ENCODE results near the gene SMIM7.
"Not testable (repeated sequence)": the region's sequence is repeated elsewhere in the genome, so short reads cannot be mapped to it uniquely, and the experiment has no call there.

Gene SMIM7

DNA sequence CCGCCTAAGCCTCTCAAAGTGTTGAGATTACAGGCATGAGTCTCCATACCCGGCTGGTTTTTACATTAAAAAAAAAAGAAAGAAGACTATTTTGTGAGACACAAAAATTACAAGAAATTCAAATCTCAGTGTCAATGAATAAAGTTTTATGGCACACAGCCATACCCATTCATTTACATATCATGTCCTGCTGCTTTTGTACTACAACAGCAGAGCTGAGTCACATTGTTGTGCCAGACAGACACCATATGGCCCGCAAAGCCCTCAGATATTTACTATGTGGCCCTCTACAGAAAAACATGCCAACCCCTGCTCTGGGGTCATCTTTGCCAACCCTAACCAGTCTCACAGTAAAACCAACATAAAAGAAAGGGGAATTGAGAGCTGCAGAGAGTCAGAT lies 5.3 kb downstream of the SMIM7 start:
- DNase-seq (ENCODE audit: low read depth in 2 of 2) = no peak

DNA sequence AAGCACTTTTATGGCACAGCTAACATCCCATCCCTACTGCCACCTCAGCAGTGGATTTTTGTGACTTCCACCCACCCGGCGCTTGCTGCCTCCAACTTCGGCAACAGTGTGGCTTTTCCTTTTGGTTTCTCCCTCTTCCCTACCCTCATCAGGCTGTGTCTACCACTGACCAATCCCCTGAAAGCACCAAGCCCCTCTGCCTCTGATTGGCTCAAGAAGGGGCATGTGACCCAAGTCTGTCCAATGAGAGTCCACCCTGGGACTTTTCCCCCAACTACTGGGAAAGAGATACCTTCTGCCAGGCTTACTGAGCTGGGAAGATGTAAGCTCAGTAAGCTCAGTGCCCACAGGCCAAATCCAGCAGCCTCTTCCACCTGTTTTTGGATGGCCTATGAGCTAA lies 5.8 kb downstream of the SMIM7 start:
- DNase-seq (ENCODE audit: low read depth in 2 of 2) = no peak

DNA sequence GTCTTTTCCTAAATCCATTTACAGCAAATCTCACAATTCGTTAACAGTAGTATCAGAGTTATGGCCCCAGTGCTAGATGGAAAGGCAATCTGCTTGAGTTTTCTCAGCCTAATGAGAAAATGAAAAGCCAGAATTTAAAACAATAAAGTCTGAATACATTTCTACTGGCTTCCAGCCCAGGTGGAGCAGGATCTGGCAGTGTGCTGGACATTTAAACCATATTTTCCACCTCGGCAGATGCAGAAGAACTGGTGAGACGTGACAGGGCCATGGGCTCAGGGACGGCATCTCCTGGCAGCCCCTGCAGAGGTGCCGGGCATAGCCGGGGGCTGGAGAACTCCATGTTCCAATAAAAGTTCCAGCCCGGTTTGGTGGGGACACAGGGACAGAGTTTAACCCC lies 7.1 kb downstream of the SMIM7 start:
- no peak for DNase-seq (ENCODE audit: low read depth in 2 of 2)

DNA sequence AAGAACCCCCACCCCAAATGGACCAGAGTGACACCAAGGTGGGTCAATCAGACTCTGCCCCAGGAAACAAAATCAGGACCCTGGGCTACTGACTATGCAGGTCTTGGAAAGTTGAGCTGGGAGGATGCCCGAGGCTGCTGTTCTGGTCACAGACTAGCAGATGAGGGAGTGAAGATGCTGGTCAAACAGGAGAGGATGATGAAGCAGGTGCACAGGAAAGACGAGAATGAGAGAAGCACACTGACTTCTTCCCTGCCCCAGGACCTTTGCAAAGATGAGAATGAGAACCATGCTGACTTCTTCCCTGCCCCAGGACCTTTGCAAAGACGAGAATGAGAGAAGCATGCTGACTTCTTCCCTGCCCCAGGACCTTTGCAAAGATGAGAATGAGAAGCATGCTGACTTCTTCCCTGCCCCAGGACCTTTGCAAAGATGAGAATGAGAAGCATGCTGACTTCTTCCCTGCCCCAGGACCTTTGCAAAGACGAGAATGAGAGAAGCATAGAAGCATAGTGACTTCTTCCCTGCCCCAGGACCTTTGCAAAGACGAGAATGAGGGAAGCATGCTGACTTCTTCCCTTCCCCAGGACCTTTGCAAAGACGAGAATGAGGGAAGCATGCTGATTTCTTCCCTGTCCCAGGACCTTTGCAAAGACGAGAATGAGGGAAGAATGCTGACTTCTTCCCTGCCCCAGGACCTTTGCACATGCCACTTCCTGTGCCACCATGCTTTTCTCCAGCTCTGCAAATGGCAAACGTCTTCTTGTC lies 8.3 kb downstream of the SMIM7 start:
- not testable (repeated sequence) for DNase-seq (ENCODE audit: low read depth in 2 of 2)

DNA sequence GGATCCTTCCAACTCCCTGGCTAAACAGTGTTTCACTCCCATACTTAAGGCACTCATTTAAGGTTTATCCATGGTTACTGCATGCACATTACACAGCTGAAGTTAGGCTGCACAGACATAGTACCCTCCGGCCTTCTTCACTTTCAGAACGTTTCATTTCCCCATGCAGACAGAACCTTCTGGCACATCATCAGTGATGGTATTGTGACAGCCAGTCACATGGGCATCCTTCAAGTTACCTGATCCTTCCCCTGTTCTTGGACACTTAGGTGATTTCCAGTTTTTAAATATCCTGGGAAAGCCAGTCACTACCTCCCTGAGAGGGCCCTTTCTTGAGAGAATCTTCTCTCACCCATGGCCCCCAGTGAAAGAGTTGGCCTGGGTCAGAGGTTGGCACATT lies 9.1 kb downstream of the SMIM7 start:
- DNase-seq (ENCODE audit: low read depth in 2 of 2) = no peak

DNA sequence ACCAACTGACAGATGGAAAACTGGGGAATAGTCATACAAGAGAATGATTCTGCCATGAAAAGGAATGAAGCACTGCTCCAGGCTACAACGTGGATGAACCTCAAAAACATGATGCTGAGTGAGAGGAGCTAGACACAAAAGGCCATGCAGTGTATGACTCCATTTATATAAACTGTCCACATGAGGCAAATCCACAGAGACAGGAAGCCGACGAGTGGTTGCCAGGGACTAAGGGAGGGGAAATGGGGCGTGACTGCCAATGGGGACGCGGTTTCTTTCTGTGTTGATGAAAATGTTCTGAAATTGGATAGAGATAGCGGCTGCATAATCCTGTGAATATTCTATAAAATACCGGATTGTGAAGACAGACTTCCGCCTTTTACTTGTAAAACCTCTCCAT lies 10.2 kb downstream of the SMIM7 start:
- DNase-seq (ENCODE audit: low read depth in 2 of 2) = no peak

DNA sequence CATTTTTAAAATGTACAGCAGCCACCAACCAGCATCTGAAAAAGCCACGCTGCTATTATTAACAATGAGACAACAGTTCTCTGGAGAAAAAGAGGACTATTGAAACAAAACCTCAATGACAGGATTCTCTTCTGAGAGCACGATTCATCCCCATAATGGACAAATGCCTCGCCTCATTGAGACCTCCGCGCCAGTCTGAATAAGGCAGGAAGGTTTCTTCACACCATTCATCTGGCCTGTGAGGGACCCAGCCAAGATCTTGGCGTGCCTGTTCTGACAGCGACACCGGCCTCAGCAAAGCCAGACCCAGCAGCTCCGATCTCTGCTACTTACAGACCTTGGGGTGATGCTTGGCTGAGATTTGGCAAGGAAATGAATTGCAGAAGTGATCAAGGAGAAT lies 14.8 kb downstream of the SMIM7 start:
- DNase-seq (ENCODE audit: low read depth in 2 of 2) = no peak

DNA sequence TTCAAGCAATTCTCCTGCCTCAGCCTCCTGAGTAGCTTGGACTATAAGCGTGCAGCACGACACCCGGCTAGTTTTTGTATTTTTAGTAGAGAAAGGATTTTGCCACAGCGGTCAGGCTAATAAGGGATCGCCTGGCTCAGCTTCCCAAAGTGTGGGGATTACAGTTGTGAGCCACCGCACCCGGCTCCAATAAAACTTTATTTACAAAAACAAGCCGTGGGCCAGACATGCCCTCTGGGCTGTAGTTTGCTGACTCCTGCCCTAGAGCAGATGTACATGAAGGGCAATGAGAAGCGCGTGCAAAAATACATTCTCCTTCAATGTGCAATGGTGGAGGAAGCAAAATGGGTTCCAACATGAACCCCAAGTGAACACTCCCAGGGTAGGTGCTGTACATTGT lies 18.2 kb downstream of the SMIM7 start:
- DNase-seq (ENCODE audit: low read depth in 2 of 2) = no peak

DNA sequence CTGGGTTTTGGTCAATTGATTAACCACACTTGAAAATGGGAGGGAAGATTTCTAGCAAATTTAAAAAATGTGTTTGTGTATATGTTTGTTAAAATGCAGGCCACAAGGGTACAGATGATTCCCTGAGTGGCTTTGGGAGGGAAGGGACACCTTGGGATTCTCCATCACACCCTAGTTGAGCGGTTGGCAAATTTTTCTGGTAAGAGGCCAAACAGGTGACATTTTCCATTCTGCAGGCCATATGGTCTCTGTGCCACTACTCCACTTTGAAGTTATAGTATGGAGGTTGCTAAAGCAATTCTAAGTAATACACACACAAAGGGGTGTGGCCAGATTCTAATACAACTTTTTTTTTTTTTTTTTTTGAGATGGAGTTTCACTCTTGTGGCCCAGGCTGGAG lies 19.0 kb downstream of the SMIM7 start:
- DNase-seq (ENCODE audit: low read depth in 2 of 2) = no peak

DNA sequence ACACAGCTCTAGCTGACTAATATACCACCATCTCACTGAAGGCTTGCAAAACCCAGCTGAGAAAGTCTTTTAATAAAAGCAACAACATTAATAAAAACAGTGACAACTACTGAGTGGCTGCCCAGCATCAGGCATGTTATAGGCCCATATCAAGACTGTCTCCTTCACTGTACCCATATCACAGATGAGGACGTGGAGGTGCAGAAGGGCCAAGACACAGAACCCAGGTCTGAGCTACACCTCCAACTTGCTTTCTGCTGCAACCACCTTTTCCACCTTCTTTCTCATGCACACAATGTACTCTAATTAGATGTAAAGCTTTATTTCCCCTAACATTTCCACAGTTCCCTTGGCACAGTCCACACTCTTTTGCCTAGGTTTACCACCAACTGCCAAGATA lies 21.3 kb downstream of the SMIM7 start:
- DNase-seq (ENCODE audit: low read depth in 2 of 2) = no peak

DNA sequence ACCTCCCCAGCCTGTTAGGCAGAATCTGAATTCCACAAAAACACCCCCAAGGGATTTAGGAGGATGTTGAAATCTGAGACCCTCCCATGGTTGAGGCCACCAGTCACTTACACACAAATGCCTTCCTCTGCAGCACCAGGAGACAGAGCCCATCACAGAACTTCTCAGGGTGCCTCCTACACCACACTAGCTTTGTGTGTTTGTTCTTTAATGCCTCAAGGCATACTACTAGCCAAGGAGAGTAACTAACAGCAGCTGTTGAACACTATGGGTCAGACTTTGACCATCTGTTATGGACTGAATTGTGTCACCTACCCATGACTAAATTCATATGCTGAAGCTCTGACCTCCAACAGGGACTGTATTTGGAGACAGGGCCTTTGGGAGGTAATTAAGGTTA lies 22.4 kb downstream of the SMIM7 start:
- DNase-seq (ENCODE audit: low read depth in 2 of 2) = no peak

DNA sequence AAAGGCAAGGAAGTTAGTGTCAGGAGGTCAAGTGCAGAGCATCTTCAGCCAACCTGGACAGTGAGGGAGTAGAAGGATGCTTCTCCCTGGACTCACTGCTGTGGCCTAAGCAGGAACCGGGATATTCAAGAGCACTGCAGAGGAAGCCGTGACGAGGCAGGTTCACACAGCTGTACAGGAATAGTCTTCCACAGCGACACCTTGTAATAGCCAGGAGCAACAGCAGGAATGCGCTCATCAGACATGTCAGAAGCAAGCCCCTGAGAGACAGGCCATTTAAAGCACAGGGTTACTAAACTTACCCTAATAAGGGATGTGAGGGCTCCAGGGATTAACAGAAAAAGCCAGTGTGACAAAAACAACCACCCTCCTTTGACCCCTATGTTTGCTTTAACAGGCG lies 28.5 kb downstream of the SMIM7 start:
- no peak for DNase-seq (ENCODE audit: low read depth in 2 of 2)

DNA sequence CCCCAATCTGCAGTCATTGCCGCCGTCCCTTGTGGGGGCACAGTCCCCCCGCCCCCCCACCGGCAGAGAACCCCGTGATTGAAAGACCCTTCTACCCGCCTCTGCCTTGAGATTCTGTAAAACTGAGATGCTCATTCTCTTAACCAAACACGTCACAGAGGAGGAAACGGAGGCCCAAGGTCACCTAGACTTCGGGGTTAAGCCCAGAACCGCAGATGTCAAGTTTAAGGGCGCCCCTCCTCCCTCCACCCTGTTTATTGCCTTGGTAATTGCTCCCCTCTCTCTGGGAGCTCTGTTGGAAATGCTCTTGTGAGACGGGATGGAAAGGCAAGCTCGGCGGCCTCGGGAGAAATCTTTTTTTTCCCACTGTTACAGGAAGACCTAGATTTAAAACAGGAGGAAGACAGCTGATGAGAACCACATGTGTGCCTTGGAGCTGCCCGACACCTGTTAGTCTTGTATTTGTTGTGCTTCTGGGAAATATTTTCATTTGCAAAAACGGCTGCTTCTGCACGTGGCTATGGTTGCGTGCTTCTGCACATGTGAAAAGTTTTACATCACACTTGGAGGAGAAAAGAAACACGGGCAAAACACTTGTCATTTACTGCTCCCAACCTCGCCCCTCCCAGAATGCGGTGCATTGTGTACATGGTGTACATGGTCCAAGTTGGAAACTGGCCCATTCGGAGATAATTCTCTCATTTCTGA lies 30.8 kb downstream of the SMIM7 start:
- no peak for DNase-seq (ENCODE audit: low read depth in 2 of 2)

DNA sequence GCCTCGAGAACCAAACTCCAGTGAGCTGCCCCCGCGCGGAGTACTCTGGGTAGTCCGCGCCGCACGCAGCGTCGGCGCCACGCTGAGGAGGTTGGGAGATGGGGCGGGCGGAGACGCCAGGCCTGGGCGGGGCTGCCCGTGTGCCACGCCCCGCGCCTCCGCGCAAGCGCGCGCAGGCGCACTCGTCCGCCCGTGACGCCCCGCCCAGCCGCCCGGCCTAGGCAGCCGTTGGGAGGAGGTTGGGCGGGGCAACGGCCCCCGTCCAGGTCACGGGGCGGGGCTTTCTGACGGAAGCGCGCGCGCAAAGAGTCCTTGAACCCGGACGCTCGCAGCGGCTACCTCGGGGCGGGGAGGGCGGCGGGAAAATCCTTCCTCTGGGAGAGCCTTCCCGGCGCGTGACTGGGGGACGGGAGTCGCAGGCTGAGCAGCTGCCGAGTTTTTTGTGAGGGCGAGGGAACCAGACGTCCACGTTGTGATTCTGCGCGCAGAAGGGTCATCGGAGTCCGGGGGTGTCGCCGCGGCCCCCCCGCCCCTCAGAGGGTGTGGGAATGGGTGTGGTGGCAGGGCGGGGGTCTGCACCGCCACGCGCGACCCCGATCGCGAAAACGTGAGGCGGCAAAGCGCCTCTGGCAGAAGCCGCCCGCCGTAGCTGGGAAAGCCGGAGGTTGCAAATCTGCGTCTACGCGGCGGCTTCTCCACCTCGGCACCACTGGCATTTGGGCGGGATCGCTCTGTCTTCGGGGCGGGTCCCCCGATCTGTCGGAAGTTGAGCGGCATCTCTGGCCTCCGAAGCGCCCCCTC lies 31.6 kb downstream of the SMIM7 start, which contains the start of gene MED26:
TSS of gene MED26 (minus strand) at position 22 of the 801 bp plus-strand sequence. CDS start 261 bp downstream, outside the sequence.
- peak; percentile 93 to 96 for DNase-seq (ENCODE audit: low read depth in 2 of 2)

DNA sequence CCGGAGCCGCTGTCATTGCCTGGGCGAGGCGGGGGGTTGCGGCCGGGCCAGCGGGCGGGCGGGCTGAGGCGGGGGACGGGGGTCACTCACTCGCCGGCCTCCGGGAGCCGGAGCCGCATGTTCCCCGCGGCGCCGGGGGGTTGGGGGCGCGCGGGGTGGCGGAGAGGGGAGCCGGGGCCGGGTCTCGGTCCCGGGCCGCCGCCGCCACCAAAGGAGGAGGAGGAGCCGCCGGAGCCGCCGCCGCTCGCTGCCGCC lies 32.1 kb downstream of the SMIM7 start:
- no peak for DNase-seq (ENCODE audit: low read depth in 2 of 2)

DNA sequence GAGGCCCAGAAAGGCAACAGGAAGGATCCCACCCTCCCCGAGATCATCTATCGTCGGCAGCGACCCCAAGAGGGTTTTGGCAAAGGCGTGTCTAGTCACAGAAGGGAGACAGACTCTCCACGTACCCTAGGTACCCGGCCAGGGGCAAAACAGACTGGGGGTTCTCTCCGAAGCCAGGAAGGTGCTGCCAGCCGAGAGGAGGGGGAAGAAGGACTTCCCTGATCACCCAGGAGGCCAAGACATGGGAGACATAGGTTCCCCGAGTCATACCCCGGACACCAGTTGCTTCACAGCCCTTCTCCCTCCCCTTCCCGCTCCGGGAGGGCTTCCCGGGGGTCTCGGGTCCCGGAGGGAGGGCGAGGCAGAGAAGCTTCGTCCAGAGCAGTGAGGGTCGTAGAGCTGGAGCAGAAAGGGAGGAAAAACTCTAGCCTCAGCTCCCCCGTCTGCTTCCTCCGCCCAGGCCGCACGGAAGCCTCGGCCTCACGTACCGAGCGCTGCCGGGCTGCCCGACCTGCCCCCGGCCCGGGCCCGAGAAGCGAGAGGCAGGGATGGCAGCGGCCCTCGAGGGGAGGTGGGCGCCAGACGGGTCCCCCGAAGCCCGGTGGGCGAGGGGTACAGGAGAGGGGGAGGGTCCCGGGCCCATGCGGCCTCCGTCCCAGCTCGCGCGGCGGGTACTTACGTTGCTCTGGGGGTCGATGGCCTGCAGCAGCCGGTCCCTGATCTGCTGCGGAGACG lies 32.6 kb downstream of the SMIM7 start:
- DNase-seq (ENCODE audit: low read depth in 2 of 2) = no peak

DNA sequence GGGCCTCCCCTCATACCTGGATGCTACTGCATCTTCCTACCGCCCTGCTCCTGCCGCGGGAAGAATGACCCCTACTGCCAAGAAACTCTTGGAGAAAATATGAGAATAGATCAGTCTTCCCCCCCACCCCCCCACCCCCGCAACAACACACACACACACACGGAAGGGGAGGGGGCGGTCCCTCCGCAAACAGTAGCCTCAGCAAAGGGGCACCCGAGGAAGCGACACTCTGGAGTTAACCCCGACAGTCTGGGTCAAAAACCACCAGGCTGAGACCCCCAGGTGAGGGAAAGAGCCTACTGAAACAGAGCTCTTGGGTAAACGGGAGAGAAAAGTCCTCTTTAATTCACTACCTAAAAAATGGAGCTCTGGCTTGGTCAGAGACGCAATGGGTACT lies 33.1 kb downstream of the SMIM7 start:
- no peak for DNase-seq (ENCODE audit: low read depth in 2 of 2)

DNA sequence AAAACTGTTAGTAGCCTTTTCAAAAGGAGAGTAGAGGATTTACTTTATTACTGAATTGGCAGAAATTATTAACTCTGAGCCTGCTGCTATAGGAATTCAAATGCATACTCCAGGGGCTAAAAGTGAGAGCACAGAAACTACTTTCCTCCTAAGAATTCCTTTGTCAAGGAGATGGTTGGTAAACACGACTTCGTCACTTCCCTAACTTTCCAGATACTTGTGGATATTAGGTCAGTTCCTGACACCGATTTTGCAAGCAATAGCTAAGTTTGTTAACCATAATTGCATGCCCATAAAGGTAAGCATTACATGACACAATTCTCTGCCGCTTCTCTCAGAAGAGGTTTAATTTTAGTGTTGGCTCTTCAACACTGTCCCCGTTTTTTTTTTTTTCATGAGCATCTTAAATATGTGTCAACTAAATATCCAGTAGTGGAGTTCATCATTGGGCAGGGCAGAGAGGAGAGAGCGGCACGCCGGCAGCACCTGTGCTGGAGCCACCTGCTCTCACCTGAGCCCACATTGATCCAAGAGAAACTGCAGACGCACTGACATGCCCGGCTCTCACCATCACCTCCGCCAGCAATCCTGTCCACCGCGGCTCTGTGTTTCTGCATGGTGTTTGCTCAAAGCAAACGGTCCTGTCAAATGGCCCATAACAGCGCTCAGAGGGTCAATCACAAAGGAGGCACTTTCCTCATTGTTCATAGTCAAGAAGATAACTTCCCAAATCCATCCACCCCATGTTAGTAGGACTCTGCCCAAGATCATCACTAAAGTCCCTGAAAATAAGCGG lies 34.6 kb downstream of the SMIM7 start:
- no peak for DNase-seq (ENCODE audit: low read depth in 2 of 2)

DNA sequence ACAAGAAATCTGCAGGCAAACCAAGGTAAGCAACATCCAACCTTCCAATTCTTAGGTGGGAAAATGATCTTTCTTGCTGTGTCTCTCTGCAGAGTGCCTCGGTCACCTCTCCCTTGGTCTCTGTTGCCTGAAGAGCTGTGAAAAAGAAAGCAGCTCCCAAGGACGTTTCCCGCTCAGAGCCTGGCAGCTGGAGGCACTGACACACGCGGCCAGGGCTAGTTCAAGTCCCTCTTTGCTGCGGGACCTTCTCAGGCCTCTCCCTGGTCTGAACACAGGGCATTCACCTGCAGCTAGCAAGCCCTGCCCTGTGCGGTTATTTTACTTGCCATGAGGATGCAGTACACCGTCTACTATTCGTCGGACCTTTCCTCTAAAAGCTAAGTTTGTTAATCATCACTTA lies 35.7 kb downstream of the SMIM7 start:
- DNase-seq (ENCODE audit: low read depth in 2 of 2) = no peak

DNA sequence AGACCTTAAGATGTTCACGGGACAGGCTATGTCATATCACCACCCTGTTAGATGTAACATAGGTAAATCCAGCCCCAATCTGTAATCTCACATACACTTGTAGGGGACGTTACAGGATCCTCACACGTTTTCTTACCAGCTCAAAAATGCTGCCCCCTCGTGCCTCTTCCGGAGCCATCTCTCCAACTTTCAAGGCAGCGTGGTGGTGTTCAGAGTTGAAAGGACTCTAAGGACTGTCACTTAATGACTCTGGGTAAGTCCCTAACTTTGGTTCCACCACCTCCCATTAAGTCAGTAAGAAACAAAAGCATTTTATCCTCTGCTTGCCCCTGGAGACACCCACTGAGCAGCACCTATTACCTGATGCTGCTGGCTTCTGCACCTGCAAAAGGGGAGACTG lies 36.4 kb downstream of the SMIM7 start:
- no peak for DNase-seq (ENCODE audit: low read depth in 2 of 2)

DNA sequence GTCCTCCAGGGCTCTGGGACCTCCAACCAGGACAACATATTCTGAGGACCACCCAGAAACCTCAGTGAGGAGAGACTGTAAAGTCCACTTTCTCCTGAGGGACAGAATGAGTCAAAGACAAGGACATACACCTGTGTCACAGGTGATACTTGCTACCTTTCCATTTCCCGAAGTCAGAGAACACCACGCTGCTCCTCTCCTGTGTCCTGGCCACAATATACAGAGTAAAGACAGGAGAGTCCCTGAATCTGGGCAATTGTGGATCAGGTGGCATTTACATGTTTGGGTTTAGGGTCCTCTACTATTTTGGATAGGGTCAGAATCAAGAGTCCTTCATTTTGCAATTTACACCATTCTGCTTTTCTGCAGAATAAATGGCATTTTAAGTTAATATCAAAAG lies 36.9 kb downstream of the SMIM7 start:
- no peak for DNase-seq (ENCODE audit: low read depth in 2 of 2)

All from stimulated activated CD8-positive, alpha-beta memory T cell treated with anti-CD3 and anti-CD28 coated beads, Interleukin-2, amount 100 ng/mL, for 48 hours (primary cell).